ENCODE results near the gene CLIP3. TPM values are rescaled to one million over a fixed set of nuclear protein-coding genes. Genes with fewer than 3 reads are reported as not detected.

CLIP3 gene
- total and polyA plus RNA-seq, 9 of the 15 experiments (the other 6 are each of a cell fraction or from before 2014, with no cell fraction given) = 0.01 to 0.50 (median 0.15) TPM; not detected in 1

GRCh38 chr19:35995048-35995993 is 37.4 kb downstream of the CLIP3 start, which contains the start of gene SDHAF1:
SDHAF1 (plus strand) TSS chr19:35995188; CDS start chr19:35995275, 87 bp downstream.
- FAIRE-seq (peak; percentile 98), ATAC-seq (peak; percentile 93), DNase-seq (ENCODE audit: extremely low read depth in 1 of 4, low spot score in 3 of 4) (peak; percentile 95 to 98 (median 96))
- Histone ChIP-seq H3K4me1 (replicated peaks in 1 of 2; ENCODE audit: control insufficient read depth in 2 of 2, insufficient read depth in 2 of 2, low read length in 2 of 2) (peaks cover 9 to 29% of the 10 kb centered on the region in 2 experiments; a peak in 4 of 5 replicates), H4K20me1 (replicated peaks; ENCODE audit: control insufficient read depth, insufficient read depth, low read length) (peaks cover 4% of the 10 kb centered on the region; the same call in 1 of the 2 replicates), H3K9me1 (ENCODE audit: control insufficient read depth, insufficient read depth, low read length) (peaks cover 3% of the 10 kb centered on the region), H3K4me2 (ENCODE audit: insufficient read depth, low read length) (peak within 1 kb of the TSS; percentile 83), H3K36me3 (ENCODE audit: control insufficient read depth, insufficient read depth, low read length) (peaks cover 15% of the 10 kb centered on the region; the same call in 1 of the 3 replicates), H3K79me2 (ENCODE audit: control insufficient read depth, insufficient read depth, low read length) (peaks cover 28% of the 10 kb centered on the region), H3K9me3 (replicated peaks; ENCODE audit: control insufficient read depth, insufficient read depth, low read depth, low read length) (no peaks in the 10 kb centered on the region), H3K27ac (ENCODE audit: extremely low read depth, low read depth, low read length) (peak within 1 kb of the TSS; percentile 73), H3K27me3 (ENCODE audit: control insufficient read depth in 2 of 2, insufficient read depth in 2 of 2, low read length in 2 of 2) (no peaks in the 10 kb centered on the region), H2AFZ (ENCODE audit: low read depth, low read length) (peak within 1 kb of the TSS; percentile 89), H3K9ac (ENCODE audit: insufficient read depth in 1 of 2, low read depth in 2 of 2, low read length in 2 of 2) (peak within 1 kb of the TSS; percentile 65 to 91), H3K4me3 (peak within 1 kb of the TSS; percentile 59)
- BruUV-seq (replicated peaks) = TSS peak; percentile 65
- WGBS (ENCODE audit: insufficient coverage, low coverage, missing lambda C conversion rate) = under 1% methylated on average over 87 of the region's 97 CpGs
- in situ Hi-C loops (cut with MboI) (no loop called here), intact Hi-C loops (cut with micrococcal nuclease) (loop anchor here (5.0 to 10.0 kb wide), 2 partner anchors 57 to 119 kb away; partner anchors contain the start of genes OVOL3, POLR2I, TBCB and THAP8)
- CTCF ChIA-PET (ENCODE audit: low intra/inter-chr PET ratio) = interaction anchor here (1.5 kb wide), 1 partner anchor 59 kb away, joined by 3 read pairs; the partner anchor contains the start of gene WDR62
- POLR2A ChIA-PET = interaction anchor here (0.6 to 1.5 kb wide), 3 partner anchors 17 to 59 kb away, joined by 3 to 4 read pairs (median 3); partner anchors contain the start of genes ALKBH6 and THAP8
- TF ChIP-seq ZNF639 (CRISPR knock-in tag; conservative IDR thresholded peaks at IDR 0.05 in 1 of 2, IDR thresholded peaks at IDR 0.05 in 1 of 2) (0 out of 4 replicates have a peak, but pooled peaks of 1 of the 2 experiments have one; percentile 67), DIDO1 (tag; IDR thresholded peaks at IDR 0.05; ENCODE audit: low read depth) (peak; percentile 30; the same call in 1 of the 2 replicates), U2AF1 (optimal IDR thresholded peaks at IDR 0.05; ENCODE audit: low read depth, low read length) (peak; percentile 63), ETV5 (CRISPR knock-in tag; IDR thresholded peaks at IDR 0.05; ENCODE audit: low read depth) (peak; percentile 83), MAZ (CRISPR knock-in tag; conservative IDR thresholded peaks at IDR 0.05 in 1 of 2, IDR thresholded peaks at IDR 0.05 in 1 of 2) (peak; percentile 44 to 56; a peak in 2 of 4 replicates), ZBTB12 (CRISPR knock-in tag; IDR thresholded peaks at IDR 0.05) (peak; percentile 82), ARID1B (IDR thresholded peaks at IDR 0.05) (no peak), RBBP5 (IDR thresholded peaks at IDR 0.05; ENCODE audit: borderline replicate concordance, insufficient read depth, low read length, poor library complexity, severe bottlenecking) (peak; percentile 80), ZZZ3 (IDR thresholded peaks at IDR 0.05) (no peak), CEBPG (CRISPR knock-in tag; IDR thresholded peaks at IDR 0.05) (peak; percentile 94), CEBPG (tag; conservative IDR thresholded peaks at IDR 0.05 in 1 of 2, IDR thresholded peaks at IDR 0.05 in 1 of 2) (peak; percentile 91 to 92), TRIM24 (IDR thresholded peaks at IDR 0.05) (peak in 1 of 2 experiments; percentile 74; a peak in 2 of 4 replicates), KLF10 (CRISPR knock-in tag; IDR thresholded peaks at IDR 0.05) (no peak), CCAR2 (IDR thresholded peaks at IDR 0.05; ENCODE audit: low read depth, low read length) (no peak)
- TF ChIP-seq, protein P1, sequence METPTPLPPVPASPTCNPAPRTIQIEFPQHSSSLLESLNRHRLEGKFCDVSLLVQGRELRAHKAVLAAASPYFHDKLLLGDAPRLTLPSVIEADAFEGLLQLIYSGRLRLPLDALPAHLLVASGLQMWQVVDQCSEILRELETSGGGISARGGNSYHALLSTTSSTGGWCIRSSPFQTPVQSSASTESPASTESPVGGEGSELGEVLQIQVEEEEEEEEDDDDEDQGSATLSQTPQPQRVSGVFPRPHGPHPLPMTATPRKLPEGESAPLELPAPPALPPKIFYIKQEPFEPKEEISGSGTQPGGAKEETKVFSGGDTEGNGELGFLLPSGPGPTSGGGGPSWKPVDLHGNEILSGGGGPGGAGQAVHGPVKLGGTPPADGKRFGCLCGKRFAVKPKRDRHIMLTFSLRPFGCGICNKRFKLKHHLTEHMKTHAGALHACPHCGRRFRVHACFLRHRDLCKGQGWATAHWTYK (CRISPR knock-in tag; IDR thresholded peaks at IDR 0.05) = 0 out of 2 replicates have a peak, but pooled peaks have one; percentile 6

All from K562 (cell line).